Smooth muscle cell of the umbilical artery (primary cell): ENCODE measurements around the gene SCARB1. TPM values are rescaled to one million over a fixed set of nuclear protein-coding genes. Genes with fewer than 3 reads are reported as not detected.

Experiments used
- total RNA-seq: library from RNA; depleted of rRNA; stranded (reverse); fragments of >200 nt; gene quantifications from 2 replicates; pipeline ENCODE4 v1.2.3, GENCODE V29; 2014

The SCARB1 gene
- 15.1 and 28.3 TPM in 2 replicates for total RNA-seq

GRCh38 chr12:124863416-124864325 lies at the start of gene SCARB1:
Gene SCARB1, minus strand, starts transcription at chr12:124863864. Its CDS starts 144 bp downstream, at chr12:124863720.

Other genes with a start within 250 kb of the SCARB1 start
- 1,782 and 1,816 TPM in 2 replicates for gene UBC, start 50.8 kb upstream of the SCARB1 start, total RNA-seq
- 13.4 and 26.0 TPM in 2 replicates for gene DHX37, start 125.3 kb upstream of the SCARB1 start, total RNA-seq
- 5.9 and 8.9 TPM in 2 replicates for gene BRI3BP, start 129.8 kb upstream of the SCARB1 start, total RNA-seq
- 38.3 and 51.4 TPM in 2 replicates for gene AACS, start 201.6 kb upstream of the SCARB1 start, total RNA-seq